SHP77 treated with DMSO at 0.1 percent for 48 hours (cell line): ENCODE data around the gene PADI6.
"Not testable (repeated sequence)": the region's sequence is repeated elsewhere in the genome, so short reads cannot be mapped to it uniquely, and the experiment has no call there.

Experiments
- DNase-seq: peaks from one replicate; lab custom pipeline; 2025; lab: John Stamatoyannopoulos, UW

The PADI6 gene

GRCh38 chr1:17371896-17372295 lies at the start of gene PADI6:
TSS of gene PADI6 (plus strand) at chr1:17372196. CDS start at chr1:17372246, 50 bp downstream.
- no peak for DNase-seq

- no peak for DNase-seq
Measured at GRCh38 chr1:17328855-17329254, 43.1 kb upstream of the PADI6 start.

GRCh38 chr1:17329610-17330009 lies 42.4 kb upstream of the PADI6 start:
- DNase-seq, result no peak

- DNase-seq, result no peak
Measured at GRCh38 chr1:17330856-17331255, 41.1 kb upstream of the PADI6 start.

- DNase-seq, result no peak
Measured at GRCh38 chr1:17333081-17333480, 38.9 kb upstream of the PADI6 start.

GRCh38 chr1:17335821-17336710 lies 35.9 kb upstream of the PADI6 start:
- no peak for DNase-seq

GRCh38 chr1:17338706-17339493 lies 33.1 kb upstream of the PADI6 start:
- DNase-seq, result no peak

- no peak for DNase-seq
Measured at GRCh38 chr1:17339521-17339920, 32.5 kb upstream of the PADI6 start.

GRCh38 chr1:17340358-17340757 lies 31.6 kb upstream of the PADI6 start:
- DNase-seq, result no peak

GRCh38 chr1:17342014-17342441 lies 30.0 kb upstream of the PADI6 start:
- no peak for DNase-seq

- not testable (repeated sequence) for DNase-seq
Measured at GRCh38 chr1:17345506-17345905, 26.5 kb upstream of the PADI6 start.

GRCh38 chr1:17346046-17346789 lies 25.8 kb upstream of the PADI6 start:
- DNase-seq, result no peak

- no peak for DNase-seq
Measured at GRCh38 chr1:17347769-17348592, 24.0 kb upstream of the PADI6 start.

- DNase-seq, result no peak
Measured at GRCh38 chr1:17348593-17349234, 23.3 kb upstream of the PADI6 start.

- no peak for DNase-seq
Measured at GRCh38 chr1:17350083-17350482, 21.9 kb upstream of the PADI6 start.

- no peak for DNase-seq
Measured at GRCh38 chr1:17350928-17351446, 21.0 kb upstream of the PADI6 start.

- DNase-seq, result no peak
Measured at GRCh38 chr1:17351598-17352324, 20.2 kb upstream of the PADI6 start.

- no peak for DNase-seq
Measured at GRCh38 chr1:17352419-17352909, 19.5 kb upstream of the PADI6 start.

- no peak for DNase-seq
Measured at GRCh38 chr1:17355898-17356297, 16.1 kb upstream of the PADI6 start.
